CD14-positive monocyte (primary cell): ENCODE data around the gene ACSBG1. TPM values are rescaled to one million over a fixed set of nuclear protein-coding genes. Genes with fewer than 3 reads are reported as not detected.

Experiments
- DNase-seq, 3 donors: peaks; one replicate each; pipeline ENCODE4 v3.0.0-alpha.2; 2011 to 2022
- H2AFZ ChIP-seq: 2 replicates; pipeline ENCODE4 v1.6.0; 2012; ENCODE audit warnings: mild to moderate bottlenecking, low read depth, low read length, inconsistent platforms; ENCODE audit not compliant: insufficient read depth, poor library complexity, severe bottlenecking
- H3K27ac ChIP-seq, 2 donors: 1 replicate in 1 of 2; 2 replicates in 1 of 2; pipeline ENCODE4 v1.5.1; 2012 to 2013; ENCODE audit warnings: low read length in 2 of 2, control low read depth in 1 of 2, inconsistent platforms in 1 of 2, low read depth in 1 of 2, mild to moderate bottlenecking in 1 of 2
- H3K27me3 ChIP-seq, 2 donors: one replicate each; pipeline versions ENCODE4 v1.6.0 to v1.6.1; 2011 to 2013; ENCODE audit warnings: low read length in 2 of 2; ENCODE audit not compliant: control insufficient read depth in 2 of 2, insufficient read depth in 2 of 2
- H3K36me3 ChIP-seq, 2 donors: replicated peaks in 1 of 2; 1 replicate in 1 of 2; 2 replicates in 1 of 2; pipeline versions ENCODE4 v1.5.1 to v1.6.1; 2012 to 2013; ENCODE audit warnings: low read length in 2 of 2, control low read depth in 1 of 2, inconsistent platforms in 1 of 2, mild to moderate bottlenecking in 1 of 2; ENCODE audit not compliant: insufficient read depth in 2 of 2, control insufficient read depth in 1 of 2
- H3K4me1 ChIP-seq, 2 donors: 1 replicate in 1 of 2; 2 replicates in 1 of 2; pipeline versions ENCODE4 v1.5.1 to v1.6.1; 2012 to 2013; ENCODE audit warnings: low read length in 2 of 2, control low read depth in 1 of 2, inconsistent platforms in 1 of 2, mild to moderate bottlenecking in 1 of 2, moderate library complexity in 1 of 2; ENCODE audit not compliant: insufficient read depth in 2 of 2, control insufficient read depth in 1 of 2
- H3K4me2 ChIP-seq: replicated peaks from 2 replicates; pipeline ENCODE3; 2012; ENCODE audit warnings: low read length, moderate library complexity, mild to moderate bottlenecking; ENCODE audit not compliant: poor library complexity, severe bottlenecking; ENCODE audit errors: extremely low read depth
- H3K4me3 ChIP-seq, 3 experiments: fragments of 200-600 bp in 1 of 3; sonication (generic) in 1 of 3; replicated peaks in 1 of 3; 1 replicate in 2 of 3; 2 replicates in 1 of 3; pipeline ENCODE4 v1.5.1; 2011 to 2013; ENCODE audit warnings: low read length in 3 of 3, mild to moderate bottlenecking in 3 of 3, control low read depth in 2 of 3, low read depth in 2 of 3, inconsistent platforms in 1 of 3, moderate library complexity in 1 of 3
- H3K79me2 ChIP-seq: 2 replicates; pipeline ENCODE4 v1.6.0; 2012; ENCODE audit warnings: mild to moderate bottlenecking, control low read depth, inconsistent platforms, low read length, moderate library complexity; ENCODE audit not compliant: insufficient read depth
- H3K9ac ChIP-seq: 2 replicates; pipeline ENCODE4 v1.6.0; 2017; ENCODE audit warnings: low read length, mild to moderate bottlenecking; ENCODE audit not compliant: insufficient read depth, poor library complexity, severe bottlenecking
- H3K9me3 ChIP-seq, 2 donors: replicated peaks in 1 of 2; 1 replicate in 1 of 2; 2 replicates in 1 of 2; pipeline versions ENCODE4 v1.5.1 to v1.6.1; 2012 to 2013; ENCODE audit warnings: low read length in 2 of 2, control low read depth in 1 of 2; ENCODE audit not compliant: control insufficient read depth in 1 of 2, insufficient read depth in 1 of 2
- H4K20me1 ChIP-seq: 2 replicates; pipeline ENCODE4 v1.6.0; 2012; ENCODE audit warnings: mild to moderate bottlenecking, low read length, control low read depth, moderate library complexity; ENCODE audit not compliant: insufficient read depth
- H3K27ac Mint-ChIP-seq, 7 donors: one replicate each; pipeline ENCODE4 v1.8.0; 2020; ENCODE audit warnings: mild to moderate bottlenecking in 7 of 7, mixed read lengths in 7 of 7, moderate library complexity in 6 of 7, inconsistent platforms in 2 of 7
- H3K27me3 Mint-ChIP-seq, 3 donors: one replicate each; pipeline ENCODE4 v1.8.0; 2021 to 2022; ENCODE audit warnings: low read depth in 3 of 3, mild to moderate bottlenecking in 3 of 3, mixed read lengths in 3 of 3, moderate library complexity in 3 of 3, inconsistent platforms in 1 of 3
- H3K36me3 Mint-ChIP-seq, 2 donors: one replicate each; pipeline ENCODE4 v1.8.0; 2020; ENCODE audit warnings: mixed read lengths in 2 of 2, inconsistent platforms in 1 of 2, mild to moderate bottlenecking in 1 of 2
- H3K4me1 Mint-ChIP-seq: one replicate; pipeline ENCODE4 v1.8.0; 2020; ENCODE audit warnings: mild to moderate bottlenecking, mixed read lengths
- H3K4me3 Mint-ChIP-seq, 2 donors: one replicate each; pipeline ENCODE4 v1.8.0; 2020; ENCODE audit warnings: mild to moderate bottlenecking in 2 of 2, mixed read lengths in 2 of 2, moderate library complexity in 1 of 2
- H3K9me3 Mint-ChIP-seq, 7 donors: one replicate each; pipeline ENCODE4 v1.8.0; 2020 to 2022; ENCODE audit warnings: mixed read lengths in 7 of 7, mild to moderate bottlenecking in 6 of 7, moderate library complexity in 6 of 7, inconsistent platforms in 2 of 7
- WGBS: methylation state at CpG from one replicate; pipeline ENCODE4 v1.1.5; 2013; ENCODE audit warnings: missing lambda C conversion rate; ENCODE audit not compliant: insufficient coverage; 5-methylcytosine and 5-hydroxymethylcytosine counted together
- intact Hi-C, 2 donors: fragments of 100-400 bp; cut with micrococcal nuclease; formaldehyde crosslinking; loops; one replicate each; pipeline versions ENCODE4 v1.15.0 to v1.15.1; 2023
- polyA plus RNA-seq, 3 donors: library from polyadenylated mRNA; depleted of rRNA in 1 of 3; unstranded in 2 of 3; stranded (reverse) in 1 of 3; fragments of 300-500 nt in 2 of 3; fragments of >200 nt in 1 of 3; fragmentation: Illumina TruSeq in 2 of 3; gene quantifications; 1 replicate in 2 of 3; 2 replicates in 1 of 3; pipeline ENCODE4 v1.2.3, GENCODE V29; 2012 to 2021
- TF ChIP-seq, protein P1 (sequence below): fragments of 200-600 bp; IDR thresholded peaks from one replicate; pipeline ENCODE4 v1.8.0; 2022; ENCODE audit warnings: antibody characterized with exemption, mild to moderate bottlenecking

The ACSBG1 gene
- polyA plus RNA-seq, 3 donors: 0.01 TPM; not detected in 2

DNA sequence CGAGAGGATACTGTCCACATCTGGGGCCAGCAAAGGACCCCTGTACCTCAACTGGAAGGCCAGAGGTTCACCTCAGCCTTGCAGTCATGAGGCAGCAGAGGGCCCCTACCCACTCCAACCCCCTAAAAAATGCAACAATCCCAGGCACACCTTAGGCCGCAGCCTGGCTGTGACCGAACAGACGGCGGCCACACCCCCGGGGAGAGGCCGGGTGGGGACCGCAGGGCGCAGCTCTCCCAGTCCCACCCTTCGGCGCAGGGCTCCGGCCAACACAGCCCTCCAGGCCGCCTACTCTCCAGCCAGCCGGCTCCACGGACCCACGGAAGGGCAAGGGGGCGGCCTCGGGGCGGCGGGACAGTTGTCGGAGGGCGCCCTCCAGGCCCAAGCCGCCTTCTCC lies 29.5 kb upstream of the ACSBG1 start:
- peaks cover 19% of the 10 kb centered on the region for H3K4me1 Mint-ChIP-seq
- Histone ChIP-seq H2AFZ (peak overlapping the region; percentile 91), H3K79me2 (peaks cover 13% of the 10 kb centered on the region), H3K9ac (peak overlapping the region; percentile 74), H3K9me3 (no peaks in the 10 kb centered on the region), H3K4me2 (peak overlapping the region; percentile 95), H3K27ac (no peak overlapping the region), H3K4me3 (peak overlapping the region in 2 of 3 experiments; percentile 65 to 83), H3K36me3 (no peaks in the 10 kb centered on the region), H3K27me3 (no peaks in the 10 kb centered on the region), H3K4me1 (peaks cover 11 to 19% of the 10 kb centered on the region in 2 donors), H4K20me1 (no peaks in the 10 kb centered on the region)
- H3K4me3 Mint-ChIP-seq: peak overlapping the region; percentile 67 to 75
- no peak for DNase-seq
- WGBS: 86% methylated on average over 22 of the region's 23 CpGs
- peak overlapping the region in 4 of 7 donors; percentile 30 to 54 (median 45) for H3K27ac Mint-ChIP-seq
- H3K36me3 Mint-ChIP-seq: peaks cover 3% of the 10 kb centered on the region in 2 donors
- H3K27me3 Mint-ChIP-seq: peaks cover 0 to 3% (median 2%) of the 10 kb centered on the region in 3 donors
- TF ChIP-seq, protein P1, sequence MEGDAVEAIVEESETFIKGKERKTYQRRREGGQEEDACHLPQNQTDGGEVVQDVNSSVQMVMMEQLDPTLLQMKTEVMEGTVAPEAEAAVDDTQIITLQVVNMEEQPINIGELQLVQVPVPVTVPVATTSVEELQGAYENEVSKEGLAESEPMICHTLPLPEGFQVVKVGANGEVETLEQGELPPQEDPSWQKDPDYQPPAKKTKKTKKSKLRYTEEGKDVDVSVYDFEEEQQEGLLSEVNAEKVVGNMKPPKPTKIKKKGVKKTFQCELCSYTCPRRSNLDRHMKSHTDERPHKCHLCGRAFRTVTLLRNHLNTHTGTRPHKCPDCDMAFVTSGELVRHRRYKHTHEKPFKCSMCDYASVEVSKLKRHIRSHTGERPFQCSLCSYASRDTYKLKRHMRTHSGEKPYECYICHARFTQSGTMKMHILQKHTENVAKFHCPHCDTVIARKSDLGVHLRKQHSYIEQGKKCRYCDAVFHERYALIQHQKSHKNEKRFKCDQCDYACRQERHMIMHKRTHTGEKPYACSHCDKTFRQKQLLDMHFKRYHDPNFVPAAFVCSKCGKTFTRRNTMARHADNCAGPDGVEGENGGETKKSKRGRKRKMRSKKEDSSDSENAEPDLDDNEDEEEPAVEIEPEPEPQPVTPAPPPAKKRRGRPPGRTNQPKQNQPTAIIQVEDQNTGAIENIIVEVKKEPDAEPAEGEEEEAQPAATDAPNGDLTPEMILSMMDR: no peak
- no peaks in the 10 kb centered on the region for H3K9me3 Mint-ChIP-seq
- intact Hi-C loops: no loop called here

DNA sequence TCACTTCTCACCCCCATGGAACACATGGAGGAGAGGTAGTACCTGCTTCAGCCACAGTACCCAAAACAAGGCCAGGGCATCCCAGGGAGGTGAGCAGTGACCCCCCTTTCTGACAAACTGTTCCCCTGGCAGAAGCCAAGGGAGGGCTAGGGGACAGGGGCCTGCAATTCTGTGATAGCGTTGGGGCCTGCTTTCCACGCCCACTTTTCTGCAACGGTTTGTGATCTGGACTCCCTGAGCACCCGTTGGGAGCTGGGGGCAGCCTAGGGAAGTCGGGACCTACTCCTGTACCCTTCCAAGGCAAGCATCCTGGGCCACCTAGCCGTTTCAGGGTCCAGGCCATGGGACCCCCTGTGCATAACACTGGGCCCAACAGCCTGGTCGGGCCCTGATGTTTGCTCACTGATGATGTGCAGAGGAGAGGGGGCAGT lies 29.0 kb upstream of the ACSBG1 start:
- peaks cover 9% of the 10 kb centered on the region for H3K79me2 ChIP-seq
- Mint-ChIP-seq H3K27me3 (peaks cover 0 to 3% (median 3%) of the 10 kb centered on the region in 3 donors), H3K9me3 (no peaks in the 10 kb centered on the region), H3K4me1 (peaks cover 19% of the 10 kb centered on the region), H3K4me3 (peak overlapping the region; percentile 67 to 75), H3K27ac (peak overlapping the region in 1 of 7 donors; percentile 30), H3K36me3 (peaks cover 0 to 2% of the 10 kb centered on the region in 2 donors)
- no peak overlapping the region for H3K4me3 ChIP-seq
- H3K9ac ChIP-seq: no peak overlapping the region
- peak overlapping the region; percentile 91 for H2AFZ ChIP-seq
- no peak overlapping the region for H3K27ac ChIP-seq
- DNase-seq: no peak
- H4K20me1 ChIP-seq: no peaks in the 10 kb centered on the region
- intact Hi-C loops: no loop called here
- TF ChIP-seq, protein P1: no peak
- H3K27me3 ChIP-seq: no peaks in the 10 kb centered on the region
- no peak overlapping the region for H3K4me2 ChIP-seq
- H3K9me3 ChIP-seq: no peaks in the 10 kb centered on the region
- 88% methylated on average over 5 of the region's 7 CpGs for whole genome bisulfite sequencing
- peaks cover 11 to 19% of the 10 kb centered on the region in 2 donors for H3K4me1 ChIP-seq
- no peaks in the 10 kb centered on the region for H3K36me3 ChIP-seq
